ENCODE data around the gene PCDH11X. TPM values are rescaled to one million over a fixed set of nuclear protein-coding genes. Genes with fewer than 3 reads are reported as not detected.
"Not testable (repeated sequence)": the region's sequence is repeated elsewhere in the genome, so short reads cannot be mapped to it uniquely, and the experiment has no call there.

PCDH11X gene, protein sequence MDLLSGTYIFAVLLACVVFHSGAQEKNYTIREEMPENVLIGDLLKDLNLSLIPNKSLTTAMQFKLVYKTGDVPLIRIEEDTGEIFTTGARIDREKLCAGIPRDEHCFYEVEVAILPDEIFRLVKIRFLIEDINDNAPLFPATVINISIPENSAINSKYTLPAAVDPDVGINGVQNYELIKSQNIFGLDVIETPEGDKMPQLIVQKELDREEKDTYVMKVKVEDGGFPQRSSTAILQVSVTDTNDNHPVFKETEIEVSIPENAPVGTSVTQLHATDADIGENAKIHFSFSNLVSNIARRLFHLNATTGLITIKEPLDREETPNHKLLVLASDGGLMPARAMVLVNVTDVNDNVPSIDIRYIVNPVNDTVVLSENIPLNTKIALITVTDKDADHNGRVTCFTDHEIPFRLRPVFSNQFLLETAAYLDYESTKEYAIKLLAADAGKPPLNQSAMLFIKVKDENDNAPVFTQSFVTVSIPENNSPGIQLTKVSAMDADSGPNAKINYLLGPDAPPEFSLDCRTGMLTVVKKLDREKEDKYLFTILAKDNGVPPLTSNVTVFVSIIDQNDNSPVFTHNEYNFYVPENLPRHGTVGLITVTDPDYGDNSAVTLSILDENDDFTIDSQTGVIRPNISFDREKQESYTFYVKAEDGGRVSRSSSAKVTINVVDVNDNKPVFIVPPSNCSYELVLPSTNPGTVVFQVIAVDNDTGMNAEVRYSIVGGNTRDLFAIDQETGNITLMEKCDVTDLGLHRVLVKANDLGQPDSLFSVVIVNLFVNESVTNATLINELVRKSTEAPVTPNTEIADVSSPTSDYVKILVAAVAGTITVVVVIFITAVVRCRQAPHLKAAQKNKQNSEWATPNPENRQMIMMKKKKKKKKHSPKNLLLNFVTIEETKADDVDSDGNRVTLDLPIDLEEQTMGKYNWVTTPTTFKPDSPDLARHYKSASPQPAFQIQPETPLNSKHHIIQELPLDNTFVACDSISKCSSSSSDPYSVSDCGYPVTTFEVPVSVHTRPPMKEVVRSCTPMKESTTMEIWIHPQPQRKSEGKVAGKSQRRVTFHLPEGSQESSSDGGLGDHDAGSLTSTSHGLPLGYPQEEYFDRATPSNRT (N-terminal part only)
- not detected for polyA plus RNA-seq

DNA sequence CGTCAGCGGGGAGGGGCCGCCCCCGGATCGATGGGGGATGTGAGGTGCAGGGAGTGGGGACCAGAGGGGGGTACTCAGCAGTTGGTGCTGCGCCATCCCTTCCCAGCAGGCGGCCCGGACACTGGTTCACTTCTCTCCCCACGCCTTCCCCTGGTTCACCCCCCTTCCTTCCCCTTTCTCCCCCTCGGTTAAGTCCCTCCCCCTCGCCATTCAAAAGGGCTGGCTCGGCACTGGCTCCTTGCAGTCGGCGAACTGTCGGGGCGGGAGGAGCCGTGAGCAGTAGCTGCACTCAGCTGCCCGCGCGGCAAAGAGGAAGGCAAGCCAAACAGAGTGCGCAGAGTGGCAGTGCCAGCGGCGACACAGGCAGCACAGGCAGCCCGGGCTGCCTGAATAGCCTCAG lies at the start of gene PCDH11X:
Gene PCDH11X, plus strand, starts transcription at position 241 of the 400 bp plus-strand sequence. CDS start 56,130 bp downstream, outside the sequence.
- not testable (repeated sequence) for H3K4me1 Mint-ChIP-seq, H3K9me3 Mint-ChIP-seq, H3K4me3 Mint-ChIP-seq, H3K27me3 Mint-ChIP-seq, H3K36me3 Mint-ChIP-seq, H3K27ac Mint-ChIP-seq

DNA sequence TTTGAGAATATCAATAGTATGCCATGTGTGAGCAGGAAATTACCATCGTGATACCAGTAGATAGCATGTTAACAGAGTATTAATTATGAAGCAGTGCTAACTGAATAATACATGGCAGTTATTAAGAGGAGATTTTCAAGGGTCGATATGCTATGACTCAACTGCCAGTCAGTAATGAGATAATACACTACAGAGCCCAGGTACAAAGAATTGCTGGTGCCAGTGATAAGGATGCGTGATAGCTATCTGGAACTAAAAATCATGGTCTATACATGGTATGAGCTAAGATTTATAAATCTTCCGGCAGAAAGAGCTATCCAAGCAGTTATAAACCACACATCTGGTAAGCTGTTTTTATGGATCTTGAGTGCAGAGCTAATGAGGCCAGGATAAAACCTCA lies 31.7 kb upstream of the PCDH11X start:
- not testable (repeated sequence) for H3K27me3 Mint-ChIP-seq, H3K4me1 Mint-ChIP-seq, H3K36me3 Mint-ChIP-seq, H3K4me3 Mint-ChIP-seq, H3K9me3 Mint-ChIP-seq, H3K27ac Mint-ChIP-seq

DNA sequence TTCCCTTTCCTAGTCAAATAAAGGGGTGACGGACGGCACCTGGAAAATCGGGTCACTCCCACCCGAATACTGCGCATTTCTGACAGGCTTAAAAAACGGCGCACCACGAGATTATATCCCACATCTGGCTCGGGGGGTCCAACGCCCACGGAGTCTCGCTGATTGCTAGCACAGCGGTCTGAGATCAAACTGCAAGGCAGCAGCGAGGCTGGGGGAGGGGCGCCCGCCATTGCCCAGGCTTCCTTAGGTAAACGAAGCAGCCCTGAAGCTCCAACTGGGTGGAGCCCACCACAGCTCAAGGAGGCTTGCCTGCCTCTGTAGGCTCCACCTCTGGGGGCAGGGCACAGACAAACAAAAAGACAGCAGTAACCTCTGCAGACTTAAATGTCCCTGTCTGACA lies 26.2 kb upstream of the PCDH11X start:
- H3K36me3 Mint-ChIP-seq, H3K9me3 Mint-ChIP-seq, H3K4me1 Mint-ChIP-seq: not testable (repeated sequence)

DNA sequence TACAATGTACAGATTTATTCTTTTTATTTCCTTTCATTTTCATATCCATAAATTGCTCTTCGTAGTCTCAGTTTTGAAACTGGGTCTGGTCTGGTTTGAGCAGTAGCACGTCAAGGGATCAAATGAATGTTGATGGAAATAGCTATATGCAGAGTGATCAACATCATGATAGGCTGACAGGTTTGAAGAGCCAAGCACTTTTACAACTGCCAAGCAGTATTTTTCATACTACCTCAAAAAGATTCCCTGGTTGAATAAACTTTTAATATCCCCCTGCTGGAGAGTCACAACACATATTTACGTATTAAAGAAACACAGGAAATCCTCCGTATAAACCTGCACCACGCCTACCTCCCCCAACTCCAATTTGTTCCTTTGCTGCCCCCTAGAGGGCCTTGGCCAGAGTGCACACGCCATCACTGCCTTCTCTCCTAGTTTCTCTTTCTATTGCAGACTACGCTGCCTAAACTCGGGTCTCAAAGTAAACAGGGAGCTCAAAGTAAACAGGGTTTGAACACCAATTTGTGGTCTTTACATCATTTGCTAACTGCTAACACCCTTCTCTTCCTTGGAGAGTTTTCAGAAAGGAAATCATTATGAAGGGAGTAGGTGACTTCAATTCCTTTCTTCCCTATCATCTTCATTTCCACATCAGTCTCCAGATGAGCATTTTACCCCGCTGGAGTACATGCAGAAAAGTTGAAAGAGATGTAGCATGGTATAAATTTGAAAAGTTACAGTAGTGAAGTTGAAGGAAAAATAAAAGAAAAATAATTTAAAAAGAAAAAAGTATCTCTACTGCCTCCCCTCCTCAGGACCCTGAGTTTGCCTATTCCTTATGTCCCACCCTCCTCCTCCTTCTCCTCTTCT lies 8.3 kb upstream of the PCDH11X start:
- not testable (repeated sequence) for H3K9me3 Mint-ChIP-seq, H3K27me3 Mint-ChIP-seq

More for the DNA sequence above, 26.2 kb upstream of the PCDH11X start:
- not testable (repeated sequence) for H3K27ac Mint-ChIP-seq, H3K27me3 Mint-ChIP-seq, H3K4me3 Mint-ChIP-seq

DNA sequence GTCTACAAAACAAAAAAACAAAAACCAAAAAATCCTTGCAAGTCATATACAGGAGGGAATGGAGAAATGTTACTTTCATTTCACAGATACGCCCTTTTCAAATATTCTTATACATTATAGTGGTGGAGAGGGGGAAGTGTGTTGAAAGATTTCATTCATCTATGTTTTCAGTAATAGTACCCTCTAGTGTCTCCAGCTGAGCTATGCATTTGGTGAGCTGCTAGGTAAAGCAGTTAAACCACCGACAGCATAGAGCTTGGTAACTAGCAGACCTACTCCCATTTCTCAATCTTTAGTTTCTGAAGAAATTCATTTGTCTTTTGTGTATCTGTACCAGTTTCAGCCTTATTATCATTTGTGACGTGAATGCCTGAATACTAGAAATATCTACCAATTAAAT lies 5.2 kb upstream of the PCDH11X start:
- not testable (repeated sequence) for H3K27ac Mint-ChIP-seq, H3K4me1 Mint-ChIP-seq, H3K36me3 Mint-ChIP-seq, H3K4me3 Mint-ChIP-seq, H3K27me3 Mint-ChIP-seq, H3K9me3 Mint-ChIP-seq

More for the DNA sequence above, 8.3 kb upstream of the PCDH11X start:
- not testable (repeated sequence) for H3K27ac Mint-ChIP-seq, H3K4me3 Mint-ChIP-seq, H3K4me1 Mint-ChIP-seq, H3K36me3 Mint-ChIP-seq

DNA sequence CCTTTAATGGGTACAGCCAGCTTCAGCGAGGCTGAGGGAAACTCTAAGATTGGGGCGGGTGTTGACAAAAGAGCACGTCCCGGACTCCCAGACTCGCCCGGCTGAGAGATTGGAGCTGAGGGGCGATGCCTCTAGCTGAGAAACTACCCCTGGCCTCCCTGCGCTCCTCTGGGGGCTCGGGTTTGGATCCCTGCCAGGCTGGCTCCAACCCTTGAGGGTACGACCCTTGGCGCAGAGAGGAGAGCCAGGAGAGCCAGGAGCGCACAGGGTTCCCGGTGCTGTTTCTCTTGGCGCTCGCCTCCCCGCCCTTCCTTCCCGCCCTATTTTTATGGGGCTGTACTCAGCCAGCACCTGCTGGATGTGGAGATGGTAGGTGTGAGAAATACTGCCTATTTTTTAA lies 833 bp downstream of the PCDH11X start:
- not testable (repeated sequence) for H3K4me3 Mint-ChIP-seq, H3K27me3 Mint-ChIP-seq, H3K27ac Mint-ChIP-seq, H3K36me3 Mint-ChIP-seq, H3K9me3 Mint-ChIP-seq, H3K4me1 Mint-ChIP-seq

DNA sequence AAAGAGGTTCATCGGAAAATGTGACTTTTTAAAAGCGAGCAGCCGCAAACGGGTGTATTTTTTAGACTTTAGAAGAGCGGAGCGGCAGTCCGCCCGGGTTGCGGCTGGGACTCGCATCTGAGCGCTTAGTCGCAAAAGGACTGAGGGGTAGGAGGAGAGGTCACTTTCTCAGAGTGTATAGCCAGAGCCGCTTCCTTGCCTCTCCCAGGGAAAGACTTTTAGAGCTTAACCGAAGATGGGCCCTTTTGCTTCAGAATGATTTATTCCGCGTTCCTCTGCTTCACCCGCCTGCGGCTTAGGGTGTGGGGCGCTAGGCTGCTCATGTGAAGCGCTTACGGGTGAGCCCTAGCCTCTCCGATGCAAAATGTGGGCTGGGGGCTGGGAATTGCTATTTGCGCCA lies 1.5 kb downstream of the PCDH11X start:
- H3K27me3 Mint-ChIP-seq, H3K27ac Mint-ChIP-seq, H3K36me3 Mint-ChIP-seq, H3K4me3 Mint-ChIP-seq, H3K4me1 Mint-ChIP-seq, H3K9me3 Mint-ChIP-seq: not testable (repeated sequence)

DNA sequence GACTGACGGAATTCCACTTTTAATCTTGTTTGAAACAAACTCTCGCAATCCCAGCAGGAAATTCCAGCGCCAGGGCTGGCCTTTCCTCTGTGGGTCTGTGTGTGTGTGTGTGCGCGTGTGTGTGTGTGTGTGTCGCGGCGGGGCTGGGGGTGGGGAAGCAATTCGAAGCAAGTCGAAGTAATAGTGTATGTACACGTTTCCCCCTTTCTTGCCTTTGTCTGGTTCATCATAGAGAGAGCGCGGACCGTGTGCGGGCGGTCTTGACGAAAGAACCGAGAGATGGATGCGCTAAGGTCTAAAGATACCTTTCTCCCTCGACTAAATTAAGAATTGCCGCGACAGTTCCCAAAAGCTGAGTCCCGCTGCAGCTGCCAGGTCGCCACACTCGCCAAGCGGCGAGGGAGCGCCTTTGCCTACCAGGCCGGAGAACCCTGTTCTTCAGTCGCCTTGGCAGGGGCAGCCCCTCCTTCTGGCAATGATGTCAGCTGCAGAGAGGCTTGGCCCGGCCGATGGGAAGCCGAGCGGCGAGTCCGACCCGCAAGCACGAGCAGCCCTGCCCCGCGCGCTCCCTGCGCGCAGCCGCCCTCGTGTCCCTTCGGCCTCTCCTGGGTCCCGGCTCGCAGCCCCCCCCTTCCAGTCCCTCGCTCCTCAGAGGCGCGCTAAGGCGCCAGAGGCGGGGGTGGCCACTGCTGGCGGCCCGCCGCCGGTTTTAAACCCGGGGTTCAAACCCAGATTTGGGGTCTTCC lies 2.6 kb downstream of the PCDH11X start:
- H3K27me3 Mint-ChIP-seq, H3K27ac Mint-ChIP-seq, H3K36me3 Mint-ChIP-seq, H3K4me1 Mint-ChIP-seq, H3K9me3 Mint-ChIP-seq: not testable (repeated sequence)
- peak overlapping the region in 1 of 4 donors; percentile 37 for H3K4me3 Mint-ChIP-seq

DNA sequence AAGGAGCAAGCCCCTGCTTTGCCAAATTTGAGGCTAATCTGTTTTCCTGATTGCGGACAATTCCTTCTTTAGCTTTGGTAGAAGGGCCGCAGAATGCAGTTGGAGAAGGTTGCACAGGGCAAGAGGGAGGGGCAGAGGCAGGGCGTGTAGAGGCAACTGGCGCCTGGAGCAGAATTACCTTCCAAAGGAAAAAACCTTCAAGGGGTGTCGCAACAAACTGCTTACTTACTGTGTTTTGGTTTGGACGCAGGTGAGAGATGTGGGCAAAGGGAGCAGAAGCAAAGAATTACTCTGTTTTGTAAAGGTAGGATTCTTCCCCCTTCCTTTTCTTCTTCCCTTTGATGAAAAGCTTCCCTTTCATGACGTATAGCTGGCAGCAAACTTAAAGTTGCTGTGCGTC lies 3.6 kb downstream of the PCDH11X start:
- H3K27ac Mint-ChIP-seq, H3K4me1 Mint-ChIP-seq, H3K9me3 Mint-ChIP-seq, H3K27me3 Mint-ChIP-seq, H3K4me3 Mint-ChIP-seq, H3K36me3 Mint-ChIP-seq: not testable (repeated sequence)

DNA sequence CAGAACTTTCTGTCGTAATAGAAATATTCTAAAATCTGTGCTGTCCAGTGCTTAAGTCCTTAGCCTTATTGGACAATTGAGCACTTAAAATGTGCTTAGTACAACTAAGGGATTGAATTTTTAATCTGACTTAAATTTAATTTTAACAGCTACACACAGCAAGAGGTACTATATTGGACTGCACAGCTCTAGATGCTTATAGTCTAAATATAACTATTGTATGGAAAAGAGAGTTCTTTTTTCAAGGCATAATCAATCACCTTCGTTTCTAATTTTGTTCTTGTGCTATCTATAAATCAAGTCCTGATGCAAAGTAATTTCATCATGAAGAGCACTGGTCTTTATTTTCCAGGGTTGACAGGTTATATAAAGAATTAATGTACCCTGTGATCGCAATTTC lies 38.4 kb downstream of the PCDH11X start:
- not testable (repeated sequence) for H3K27me3 Mint-ChIP-seq, H3K36me3 Mint-ChIP-seq, H3K27ac Mint-ChIP-seq, H3K4me1 Mint-ChIP-seq, H3K9me3 Mint-ChIP-seq, H3K4me3 Mint-ChIP-seq

DNA sequence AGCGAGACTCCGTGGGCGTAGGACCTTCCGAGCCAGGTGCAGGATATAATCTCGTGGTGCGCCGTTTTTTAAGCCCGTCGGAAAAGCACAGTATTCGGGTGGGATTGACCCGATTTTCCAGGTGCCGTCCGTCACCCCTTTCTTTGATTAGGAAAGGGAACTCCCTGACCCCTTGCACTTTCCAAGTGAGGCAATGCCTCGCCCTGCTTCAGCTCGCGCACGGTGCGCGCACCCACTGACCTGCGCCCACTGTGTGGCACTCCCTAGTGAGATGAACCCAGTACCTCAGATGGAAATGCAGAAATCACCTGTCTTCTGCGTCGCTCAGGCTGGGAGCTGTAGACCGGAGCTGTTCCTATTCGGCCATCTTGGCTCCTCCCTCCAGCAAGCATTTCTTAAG lies 46.1 kb downstream of the PCDH11X start:
- H3K27me3 Mint-ChIP-seq, H3K4me1 Mint-ChIP-seq, H3K4me3 Mint-ChIP-seq, H3K9me3 Mint-ChIP-seq, H3K36me3 Mint-ChIP-seq, H3K27ac Mint-ChIP-seq: not testable (repeated sequence)
